SK-N-SH (cell line): ENCODE data around the gene GOLGB1. TPM values are rescaled to one million over a fixed set of nuclear protein-coding genes. Genes with fewer than 3 reads are reported as not detected.

Experiments
- CTCF ChIA-PET: fragments of 300-600, 350-600 bp; formaldehyde crosslinking; extraction: SDS; loops from one replicate; lab custom pipeline; 2021; lab: Yijun Ruan, JAX
- POLR2A ChIA-PET: fragments of 350-600 bp; sonication (Branson Sonifier 250); formaldehyde crosslinking; extraction: SDS; loops from one replicate; lab custom pipeline; 2020; ENCODE audit warnings: antibody characterized with exemption, inconsistent platforms; lab: Yijun Ruan, JAX
- DNase-seq: peaks from one replicate; pipeline ENCODE4 v3.0.0; 2012
- H2AFZ ChIP-seq: fragments of 200-600 bp; sonication (generic); 2 replicates; pipeline ENCODE4 v1.8.1; 2016; ENCODE audit warnings: antibody characterized with exemption, mild to moderate bottlenecking, low read depth
- H3F3A ChIP-seq: fragments of 200-600 bp; sonication (generic); replicated peaks from 2 replicates; pipeline ENCODE3; 2016; ENCODE audit warnings: antibody characterized with exemption, mild to moderate bottlenecking; ENCODE audit not compliant: insufficient read depth
- H3K27ac ChIP-seq, 2 experiments: fragments of 200-500 bp in 1 of 2; fragments of 200-600 bp in 1 of 2; sonication (Bioruptor generic) in 1 of 2; sonication (generic), shearing (Covaris generic) in 1 of 2; 2 replicates each; pipeline versions ENCODE4 v1.5.1 to v1.6.1; 2014 to 2016; ENCODE audit warnings: low read depth in 2 of 2, inconsistent platforms in 1 of 2, low read length in 1 of 2, mild to moderate bottlenecking in 1 of 2, mixed read lengths in 1 of 2
- H3K27me3 ChIP-seq: fragments of 200-600 bp; sonication (generic), shearing (Covaris generic); 2 replicates; pipeline ENCODE4 v1.6.1; 2016; ENCODE audit warnings: mixed run types; ENCODE audit not compliant: insufficient read depth
- H3K36me3 ChIP-seq, 2 experiments: fragments of 200-500 bp in 1 of 2; fragments of 200-600 bp in 1 of 2; sonication (Bioruptor generic) in 1 of 2; sonication (generic) in 1 of 2; replicated peaks in 1 of 2; 2 replicates each; pipeline versions ENCODE3 to v1.5.1; 2014 to 2016; ENCODE audit warnings: low read length in 1 of 2, mild to moderate bottlenecking in 1 of 2; ENCODE audit not compliant: insufficient read depth in 2 of 2, control insufficient read depth in 1 of 2
- H3K4me1 ChIP-seq, 2 experiments: fragments of 200-500 bp in 1 of 2; fragments of 200-600 bp in 1 of 2; sonication (Bioruptor generic) in 1 of 2; sonication (generic), shearing (Covaris generic) in 1 of 2; 2 replicates each; pipeline versions ENCODE4 v1.5.1 to v1.6.1; 2014 to 2016; ENCODE audit warnings: low read depth in 1 of 2, low read length in 1 of 2, mixed run types in 1 of 2; ENCODE audit not compliant: insufficient read depth in 2 of 2, control insufficient read depth in 1 of 2
- H3K4me2 ChIP-seq: fragments of 200-600 bp; sonication (generic), shearing (Covaris generic); 2 replicates; pipeline ENCODE4 v1.6.1; 2017; ENCODE audit warnings: mixed run types
- H3K4me3 ChIP-seq, 2 experiments: fragments of 200-500 bp in 1 of 2; fragments of 200-600 bp in 1 of 2; sonication (Bioruptor generic) in 1 of 2; sonication (generic), shearing (Covaris generic) in 1 of 2; 2 replicates each; pipeline versions ENCODE4 v1.5.1 to v1.8.1; 2014 to 2016; ENCODE audit warnings: low read depth in 2 of 2, inconsistent platforms in 1 of 2, low read length in 1 of 2, mild to moderate bottlenecking in 1 of 2, mixed read lengths in 1 of 2, moderate library complexity in 1 of 2
- H3K79me2 ChIP-seq: fragments of 200-600 bp; sonication (generic); 2 replicates; pipeline ENCODE4 v1.8.1; 2017; ENCODE audit warnings: mild to moderate bottlenecking; ENCODE audit not compliant: insufficient read depth
- H3K9ac ChIP-seq: fragments of 200-600 bp; sonication (generic); 2 replicates; pipeline ENCODE4 v1.6.1; 2017; ENCODE audit warnings: mixed run types
- H3K9me2 ChIP-seq: fragments of 200-600 bp; sonication (generic); 2 replicates; pipeline ENCODE4 v1.6.1; 2017; ENCODE audit warnings: mixed run types
- H3K9me3 ChIP-seq: fragments of 200-600 bp; sonication (generic); 2 replicates; pipeline ENCODE4 v1.6.1; 2017; ENCODE audit warnings: mixed run types, mild to moderate bottlenecking, moderate library complexity
- H4K20me1 ChIP-seq: fragments of 200-600 bp; sonication (generic); 2 replicates; pipeline ENCODE4 v1.6.1; 2017; ENCODE audit warnings: mild to moderate bottlenecking, mixed run types; ENCODE audit not compliant: insufficient read depth
- CHD2 ChIP-seq: fragments of 150-350 bp; IDR thresholded peaks from 2 replicates; pipeline ENCODE4 v1.6.1; 2018; ENCODE audit warnings: low read length; ENCODE audit not compliant: partially characterized antibody
- CTCF ChIP-seq: fragments of 200-600 bp; sonication (generic); IDR thresholded peaks from 2 replicates; pipeline ENCODE4 v1.6.1; 2017; ENCODE audit warnings: antibody characterized with exemption, mild to moderate bottlenecking, moderate library complexity
- ELF1 ChIP-seq: IDR thresholded peaks from 2 replicates; pipeline ENCODE4 v1.4.0; 2012
- EP300 ChIP-seq, 2 experiments: IDR thresholded peaks; 2 replicates each; pipeline versions ENCODE4 v1.4.0 to v1.6.1; 2012; ENCODE audit warnings: borderline replicate concordance in 1 of 2, low read depth in 1 of 2, low read length in 1 of 2
- EZH2phosphoT487 ChIP-seq: fragments of 200-600 bp; sonication (generic); IDR thresholded peaks from 2 replicates; pipeline ENCODE4 v1.6.1; 2017; ENCODE audit warnings: low read depth, mixed run types, mild to moderate bottlenecking, antibody characterized with exemption, moderate library complexity, borderline replicate concordance
- FOXM1 ChIP-seq: IDR thresholded peaks from 2 replicates; pipeline ENCODE4 v1.4.0; 2012; ENCODE audit warnings: low read depth, mild to moderate bottlenecking
- GABPA ChIP-seq: IDR thresholded peaks from 2 replicates; pipeline ENCODE4 v1.4.0; 2012; ENCODE audit warnings: low read depth, mild to moderate bottlenecking
- JUND ChIP-seq: IDR thresholded peaks from 2 replicates; pipeline ENCODE4 v1.4.0; 2012
- MXI1 ChIP-seq: IDR thresholded peaks from 2 replicates; pipeline ENCODE4 v1.6.1; 2012; ENCODE audit warnings: mild to moderate bottlenecking, low read depth, low read length, improper control_type of control experiment
- NFIC ChIP-seq: IDR thresholded peaks from 2 replicates; pipeline ENCODE4 v1.4.0; 2012; ENCODE audit warnings: borderline replicate concordance
- PBX3 ChIP-seq: IDR thresholded peaks from 2 replicates; pipeline ENCODE4; 2012
- POLR2AphosphoS5 ChIP-seq: IDR thresholded peaks from 2 replicates; pipeline ENCODE4 v1.6.1; 2012; ENCODE audit warnings: low read depth, low read length
- RAD21 ChIP-seq: IDR thresholded peaks from 2 replicates; pipeline ENCODE4 v1.6.1; 2012; ENCODE audit warnings: mild to moderate bottlenecking, low read length
- RXRA ChIP-seq: IDR thresholded peaks from 2 replicates; pipeline ENCODE4 v1.4.0; 2012; ENCODE audit warnings: low read depth, mild to moderate bottlenecking, borderline replicate concordance
- SIN3A ChIP-seq: IDR thresholded peaks from 2 replicates; pipeline ENCODE4 v1.6.1; 2012; ENCODE audit warnings: low read depth, mild to moderate bottlenecking, low read length, moderate library complexity, borderline replicate concordance
- SMC3 ChIP-seq: IDR thresholded peaks from 2 replicates; pipeline ENCODE4 v1.6.1; 2012; ENCODE audit warnings: low read depth, low read length, improper control_type of control experiment
- TAF1 ChIP-seq: IDR thresholded peaks from 2 replicates; pipeline ENCODE4 v1.6.1; 2012; ENCODE audit warnings: low read depth, mild to moderate bottlenecking, low read length, moderate library complexity, borderline replicate concordance
- TCF12 ChIP-seq: IDR thresholded peaks from 2 replicates; pipeline ENCODE4 v1.4.0; 2012
- USF1 ChIP-seq: IDR thresholded peaks from 2 replicates; pipeline ENCODE4 v1.4.0; 2012; ENCODE audit warnings: low read depth, borderline replicate concordance
- USF2 ChIP-seq: fragments of 150-350 bp; IDR thresholded peaks from 2 replicates; pipeline ENCODE4 v1.6.1; 2017; ENCODE audit warnings: antibody characterized with exemption, low read length, low read depth, borderline replicate concordance
- YY1 ChIP-seq: IDR thresholded peaks from 2 replicates; pipeline ENCODE4 v1.4.0; 2012; ENCODE audit warnings: low read depth, mild to moderate bottlenecking
- WGBS: methylation state at CpG from one replicate; pipeline ENCODE4 v1.1.6; 2017; ENCODE audit warnings: low lambda C conversion rate; 5-methylcytosine and 5-hydroxymethylcytosine counted together
- polyA plus RNA-seq, 3 experiments: library from polyadenylated mRNA; depleted of rRNA; stranded (reverse); fragments of >200 nt; gene quantifications; 2 replicates each; pipeline ENCODE4 v1.2.3, GENCODE V29; 2012

The GOLGB1 gene
- polyA plus RNA-seq, 1 of the 3 experiments (the other 2 are of a cell fraction) = 10.3 TPM

- H2AFZ ChIP-seq = no peak overlapping the region
- no peaks in the 10 kb centered on the region for H3K4me1 ChIP-seq
- H3K4me2 ChIP-seq = no peak overlapping the region
- POLR2A ChIA-PET = no interaction called here
- H3K79me2 ChIP-seq = no peaks in the 10 kb centered on the region
- H3K9ac ChIP-seq = no peak overlapping the region
- no peak for TF ChIP-seq USF1
- no peak for TF ChIP-seq SIN3A
- TF ChIP-seq TAF1 = no peak
- no peak for TF ChIP-seq USF2
- no peak for TF ChIP-seq GABPA
- TF ChIP-seq EP300 (IDR thresholded peaks at IDR 0.05; ENCODE audit: borderline replicate concordance in 1 of 2, low read depth in 1 of 2, low read length in 1 of 2) = no peak
- no peak for TF ChIP-seq MXI1
- TF ChIP-seq JUND = no peak
- TF ChIP-seq CTCF = no peak
- TF ChIP-seq FOXM1 = no peak
- TF ChIP-seq ELF1 = no peak
- TF ChIP-seq NFIC = no peak
- no peak for TF ChIP-seq SMC3
- no peak for TF ChIP-seq EZH2phosphoT487
- TF ChIP-seq RXRA = no peak
- TF ChIP-seq, all 33 proteins: peak for 0
- no peaks in the 10 kb centered on the region for H3F3A ChIP-seq
- no peak for DNase-seq
- CTCF ChIA-PET = interaction anchor here (1.0 kb wide), 1 partner anchor 53 kb away, joined by 3 read pairs; no protein-coding TSS in a partner anchor
- no peaks in the 10 kb centered on the region for H4K20me1 ChIP-seq
- no peak overlapping the region for H3K27ac ChIP-seq
- H3K9me3 ChIP-seq = no peaks in the 10 kb centered on the region
- no peak overlapping the region for H3K4me3 ChIP-seq
- peaks cover 9% of the 10 kb centered on the region for H3K27me3 ChIP-seq
- H3K9me2 ChIP-seq = no peaks in the 10 kb centered on the region
- WGBS = 66% methylated on average over 6 of the region's 6 CpGs
- H3K36me3 ChIP-seq = no peaks in the 10 kb centered on the region
Observed at GRCh38 chr3:121629601-121630000, 119.9 kb downstream of the GOLGB1 start.

GRCh38 chr3:121627622-121628021, 121.9 kb downstream of the GOLGB1 start:
- POLR2A ChIA-PET = no interaction called here
- Histone ChIP-seq H3K4me3 (no peak overlapping the region), H3K9me3 (no peaks in the 10 kb centered on the region), H3K4me2 (no peak overlapping the region), H3K79me2 (no peaks in the 10 kb centered on the region), H3K9ac (no peak overlapping the region), H3K27me3 (peaks cover 5% of the 10 kb centered on the region), H2AFZ (no peak overlapping the region), H3F3A (no peaks in the 10 kb centered on the region), H4K20me1 (no peaks in the 10 kb centered on the region), H3K27ac (no peak overlapping the region), H3K9me2 (no peaks in the 10 kb centered on the region), H3K36me3 (no peaks in the 10 kb centered on the region), H3K4me1 (no peaks in the 10 kb centered on the region)
- DNase-seq = no peak
- WGBS = 57% methylated on average over 1 of the region's 3 CpGs
- CTCF ChIA-PET = no interaction called here
- TF ChIP-seq YY1 (no peak), TCF12 (no peak), EP300 (IDR thresholded peaks at IDR 0.05; ENCODE audit: borderline replicate concordance in 1 of 2, low read depth in 1 of 2, low read length in 1 of 2) (no peak), ELF1 (no peak), CTCF (no peak), FOXM1 (no peak), SIN3A (no peak), CHD2 (no peak), GABPA (no peak), RAD21 (no peak), EZH2phosphoT487 (no peak), POLR2AphosphoS5 (no peak), PBX3 (no peak), USF1 (no peak)
